ENCODE measurements around the gene MISP. TPM values are rescaled to one million over a fixed set of nuclear protein-coding genes. Genes with fewer than 3 reads are reported as not detected.

Gene MISP
- total and polyA plus RNA-seq, 2 of the 13 experiments (the other 11 are each of a cell fraction or from before 2014, with no cell fraction given): 0.67 to 1.3 TPM

GRCh38 chr19:796692-797527 is 46.0 kb downstream of the MISP start, which contains the start of gene PTBP1 (continued):
- TF ChIP-seq ZNF605 (CRISPR knock-in tag; IDR thresholded peaks at IDR 0.05): peak; percentile 67; the same call in 1 of the 2 replicates
- TF ChIP-seq ZNF407 (CRISPR knock-in tag; IDR thresholded peaks at IDR 0.05; ENCODE audit: not compliant biosample characterization): no peak
- peak; percentile 96 for TF ChIP-seq NFYC (CRISPR knock-in tag; IDR thresholded peaks at IDR 0.05)
- TF ChIP-seq KLF6 (CRISPR knock-in tag; IDR thresholded peaks at IDR 0.05): peak; percentile 63
- TF ChIP-seq PHF20 (CRISPR knock-in tag; IDR thresholded peaks at IDR 0.05): peak; percentile 83
- TF ChIP-seq JUN (CRISPR knock-in tag; IDR thresholded peaks at IDR 0.05): no peak
- TF ChIP-seq ATRX (CRISPR knock-in tag; IDR thresholded peaks at IDR 0.05; ENCODE audit: borderline replicate concordance): no peak
- no peak for TF ChIP-seq ZNF468 (CRISPR knock-in tag; IDR thresholded peaks at IDR 0.05)
- no peak for TF ChIP-seq PTBP1 (IDR thresholded peaks at IDR 0.05; ENCODE audit: low read depth, low read length, poor library complexity, severe bottlenecking)
- TF ChIP-seq ZBTB14 (CRISPR knock-in tag; IDR thresholded peaks at IDR 0.05): peak; percentile 91
- peak; percentile 73 for TF ChIP-seq FOXP4 (CRISPR knock-in tag; IDR thresholded peaks at IDR 0.05)
- TF ChIP-seq SNAI1 (CRISPR knock-in tag; IDR thresholded peaks at IDR 0.05; ENCODE audit: borderline replicate concordance): 0 out of 2 replicates have a peak, but pooled peaks have one; percentile 65
- TF ChIP-seq ZNF234 (CRISPR knock-in tag; conservative IDR thresholded peaks at IDR 0.05): no peak
- TF ChIP-seq, protein P1, sequence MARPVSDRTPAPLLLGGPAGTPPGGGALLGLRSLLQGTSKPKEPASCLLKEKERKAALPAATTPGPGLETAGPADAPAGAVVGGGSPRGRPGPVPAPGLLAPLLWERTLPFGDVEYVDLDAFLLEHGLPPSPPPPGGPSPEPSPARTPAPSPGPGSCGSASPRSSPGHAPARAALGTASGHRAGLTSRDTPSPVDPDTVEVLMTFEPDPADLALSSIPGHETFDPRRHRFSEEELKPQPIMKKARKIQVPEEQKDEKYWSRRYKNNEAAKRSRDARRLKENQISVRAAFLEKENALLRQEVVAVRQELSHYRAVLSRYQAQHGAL (CRISPR knock-in tag; IDR thresholded peaks at IDR 0.05; ENCODE audit: not compliant biosample characterization): no peak
- TF ChIP-seq NFIB (CRISPR knock-in tag; IDR thresholded peaks at IDR 0.05; ENCODE audit: borderline replicate concordance): no peak
- TF ChIP-seq POLR2AphosphoS5 (IDR thresholded peaks at IDR 0.05; ENCODE audit: low read depth, low read length): peak; percentile 91

Data from HepG2 (cell line).